ENCODE results near the gene SPINT1.

Gene SPINT1

DNA sequence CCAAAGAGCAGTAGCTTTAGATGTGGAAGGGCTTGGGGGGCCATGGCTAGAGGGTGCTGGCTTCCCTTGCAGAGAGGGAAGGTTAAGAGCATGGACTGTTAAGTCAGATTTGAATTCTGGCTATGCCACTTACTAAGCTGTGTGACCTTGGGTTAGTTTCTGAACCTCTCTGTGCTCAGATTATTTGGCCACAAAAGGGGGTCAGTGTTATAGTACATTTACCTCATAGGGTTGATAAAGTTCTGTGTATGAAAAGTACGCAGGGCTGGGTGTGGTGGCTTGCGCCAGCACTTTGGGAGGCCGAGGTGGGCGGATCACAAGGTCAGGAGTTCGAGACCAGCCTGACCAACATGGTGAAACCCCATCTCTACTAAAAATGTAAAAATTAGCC lies 57.2 kb downstream of the SPINT1 start:
- no peaks in the 10 kb centered on the region for H3K9me3 ChIP-seq (ENCODE audit: insufficient read depth, low read depth, low read length)
- H3K4me1 ChIP-seq (ENCODE audit: insufficient read depth, low read length), result peaks cover 4% of the 10 kb centered on the region; the same call in 1 of the 2 replicates
- no peak overlapping the region for H3K9ac ChIP-seq (ENCODE audit: low read depth, low read length)
- no peak overlapping the region for H3K27ac ChIP-seq (ENCODE audit: low read length)
- no peak overlapping the region for H3K4me3 ChIP-seq (ENCODE audit: low read length)
- peaks cover 85% of the 10 kb centered on the region for H3K36me3 ChIP-seq (ENCODE audit: insufficient read depth, low read depth, low read length)
- H3K27me3 ChIP-seq (ENCODE audit: insufficient read depth, low read length), result no peaks in the 10 kb centered on the region

GRCh38 chr15:40902605-40903561 lies 59.0 kb downstream of the SPINT1 start:
- Histone ChIP-seq H3K9me3 (ENCODE audit: insufficient read depth, low read depth, low read length) (no peaks in the 10 kb centered on the region), H3K4me3 (ENCODE audit: low read length) (no peak overlapping the region), H3K27ac (ENCODE audit: low read length) (no peak overlapping the region), H3K4me1 (ENCODE audit: insufficient read depth, low read length) (peaks cover 9% of the 10 kb centered on the region; the same call in 1 of the 2 replicates), H3K36me3 (ENCODE audit: insufficient read depth, low read depth, low read length) (peaks cover 68% of the 10 kb centered on the region), H3K9ac (ENCODE audit: low read depth, low read length) (no peak overlapping the region), H3K27me3 (ENCODE audit: insufficient read depth, low read length) (no peaks in the 10 kb centered on the region)

DNA sequence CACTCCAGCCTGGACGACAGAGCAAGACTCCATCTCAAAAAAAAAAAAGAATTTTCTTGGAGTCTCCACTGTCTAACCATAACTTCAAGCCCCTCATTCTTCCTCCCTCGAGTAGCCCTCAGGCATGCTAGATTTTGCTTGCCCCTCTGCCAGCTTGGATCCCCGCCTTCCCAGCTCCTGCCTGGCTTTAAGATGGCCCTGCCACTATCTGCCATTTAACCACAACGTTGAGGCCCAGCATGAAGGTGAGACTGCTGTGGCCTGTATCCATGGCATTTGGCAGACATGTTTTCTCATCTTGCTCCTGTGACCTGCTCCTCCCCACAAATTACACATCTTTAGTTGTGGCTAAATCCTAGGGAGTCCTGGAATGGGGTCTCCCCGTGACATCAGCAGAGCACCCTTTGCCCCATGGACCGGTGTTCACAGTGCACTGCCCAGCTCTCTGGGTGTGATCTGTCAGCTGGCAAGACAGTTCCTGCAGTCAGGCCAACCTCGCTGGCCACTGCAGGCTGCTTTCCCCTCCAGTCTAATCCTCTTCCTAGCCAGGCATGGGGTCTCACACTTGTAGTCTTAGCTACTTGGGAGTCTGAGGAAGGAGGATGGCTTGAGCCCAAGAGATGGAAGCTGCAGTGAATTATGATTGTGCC lies 60.8 kb downstream of the SPINT1 start:
- Histone ChIP-seq H3K27me3 (ENCODE audit: insufficient read depth, low read length) (no peaks in the 10 kb centered on the region), H3K4me1 (ENCODE audit: insufficient read depth, low read length) (peaks cover 9% of the 10 kb centered on the region; the same call in 1 of the 2 replicates), H3K4me3 (ENCODE audit: low read length) (no peak overlapping the region), H3K9ac (ENCODE audit: low read depth, low read length) (no peak overlapping the region), H3K9me3 (ENCODE audit: insufficient read depth, low read depth, low read length) (no peaks in the 10 kb centered on the region), H3K36me3 (ENCODE audit: insufficient read depth, low read depth, low read length) (peaks cover 51% of the 10 kb centered on the region), H3K27ac (ENCODE audit: low read length) (no peak overlapping the region)

GRCh38 chr15:40906091-40906990 lies 62.5 kb downstream of the SPINT1 start:
- Histone ChIP-seq H3K36me3 (ENCODE audit: insufficient read depth, low read depth, low read length) (peaks cover 35% of the 10 kb centered on the region), H3K27ac (ENCODE audit: low read length) (no peak overlapping the region), H3K9ac (ENCODE audit: low read depth, low read length) (no peak overlapping the region), H3K9me3 (ENCODE audit: insufficient read depth, low read depth, low read length) (no peaks in the 10 kb centered on the region), H3K27me3 (ENCODE audit: insufficient read depth, low read length) (no peaks in the 10 kb centered on the region), H3K4me3 (ENCODE audit: low read length) (peak overlapping the region; percentile 70; the same call in 1 of the 2 replicates), H3K4me1 (ENCODE audit: insufficient read depth, low read length) (peaks cover 12% of the 10 kb centered on the region)

- Histone ChIP-seq H3K9me3 (ENCODE audit: insufficient read depth, low read depth, low read length) (no peaks in the 10 kb centered on the region), H3K27me3 (ENCODE audit: insufficient read depth, low read length) (no peaks in the 10 kb centered on the region), H3K9ac (ENCODE audit: low read depth, low read length) (no peak overlapping the region), H3K4me1 (ENCODE audit: insufficient read depth, low read length) (peaks cover 15% of the 10 kb centered on the region), H3K36me3 (ENCODE audit: insufficient read depth, low read depth, low read length) (peaks cover 29% of the 10 kb centered on the region), H3K4me3 (ENCODE audit: low read length) (peak overlapping the region; percentile 70; the same call in 1 of the 2 replicates), H3K27ac (ENCODE audit: low read length) (no peak overlapping the region)
Observed at GRCh38 chr15:40906991-40907802, 63.3 kb downstream of the SPINT1 start.
